GM19240 (cell line): Measurements from ENCODE around the gene TOMM70.
"Not testable (repeated sequence)": the region's sequence is repeated elsewhere in the genome, so short reads cannot be mapped to it uniquely, and the experiment has no call there.

Experiments
- DNase-seq: peaks from one replicate; pipeline ENCODE4 v3.0.0; 2011; ENCODE audit warnings: low spot score; ENCODE audit not compliant: insufficient read length

The TOMM70 gene

GRCh38 chr3:100364421-100364820 is 36.5 kb downstream of the TOMM70 start:
- DNase-seq: no peak

GRCh38 chr3:100361897-100362296 is 39.0 kb downstream of the TOMM70 start:
- no peak for DNase-seq

DNA sequence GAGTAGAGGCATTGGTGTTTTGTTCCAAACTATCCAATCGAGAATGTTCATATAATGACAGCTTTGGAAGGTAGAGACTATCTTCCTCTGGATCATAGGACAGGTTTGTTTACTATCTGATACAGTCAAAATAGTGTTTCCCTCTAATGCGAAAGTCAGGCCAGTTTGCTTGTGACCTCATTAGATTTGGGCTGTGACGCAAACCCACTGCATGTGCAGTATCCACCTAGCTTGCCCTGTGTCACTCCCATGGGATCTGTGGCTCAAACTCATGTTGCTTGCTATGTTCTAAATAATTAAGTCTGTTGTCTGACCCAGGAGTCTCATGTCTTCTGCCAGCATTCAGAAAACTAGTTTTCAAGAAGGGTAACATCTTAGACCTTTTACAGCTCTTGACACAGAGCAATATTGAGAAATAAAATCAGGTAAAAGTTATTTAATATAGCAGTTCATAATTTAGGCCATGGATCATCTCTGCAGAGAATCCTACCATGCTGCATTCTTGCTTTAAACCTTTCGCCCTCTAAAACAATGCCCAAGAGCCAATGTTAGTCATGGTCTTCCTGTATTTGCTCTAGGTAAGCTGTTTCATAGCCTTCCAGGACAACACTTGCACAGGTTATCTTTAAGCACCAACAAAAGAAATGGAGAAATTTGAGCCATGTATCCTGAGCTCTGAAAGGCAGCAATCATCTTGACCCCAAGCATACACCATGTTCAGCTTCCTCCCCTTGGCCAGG is 40.0 kb downstream of the TOMM70 start:
- no peak for DNase-seq

GRCh38 chr3:100359035-100359434 is 41.9 kb downstream of the TOMM70 start:
- no peak for DNase-seq

- no peak for DNase-seq
Observed at GRCh38 chr3:100358413-100358812, 42.5 kb downstream of the TOMM70 start.

GRCh38 chr3:100354850-100355249 is 46.0 kb downstream of the TOMM70 start:
- no peak for DNase-seq

- no peak for DNase-seq
Observed at GRCh38 chr3:100352296-100353231, 48.3 kb downstream of the TOMM70 start.

DNA sequence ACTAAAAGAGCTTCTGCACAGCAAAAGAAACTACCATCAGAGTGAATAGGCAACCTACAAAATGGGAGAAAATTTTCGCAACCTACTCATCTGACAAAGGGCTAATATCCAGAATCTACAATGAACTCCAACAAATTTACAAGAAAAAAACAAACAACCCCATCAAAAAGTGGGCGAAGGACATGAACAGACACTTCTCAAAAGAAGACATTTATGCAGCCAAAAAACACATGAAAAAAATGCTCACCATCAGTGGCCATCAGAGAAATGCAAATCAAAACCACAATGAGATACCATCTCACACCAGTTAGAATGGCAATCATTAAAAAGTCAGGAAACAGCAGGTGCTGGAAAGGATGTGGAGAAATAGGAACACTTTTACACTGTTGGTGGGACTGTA is 49.1 kb downstream of the TOMM70 start:
- not testable (repeated sequence) for DNase-seq

GRCh38 chr3:100348727-100349126 is 52.2 kb downstream of the TOMM70 start:
- DNase-seq: no peak

DNA sequence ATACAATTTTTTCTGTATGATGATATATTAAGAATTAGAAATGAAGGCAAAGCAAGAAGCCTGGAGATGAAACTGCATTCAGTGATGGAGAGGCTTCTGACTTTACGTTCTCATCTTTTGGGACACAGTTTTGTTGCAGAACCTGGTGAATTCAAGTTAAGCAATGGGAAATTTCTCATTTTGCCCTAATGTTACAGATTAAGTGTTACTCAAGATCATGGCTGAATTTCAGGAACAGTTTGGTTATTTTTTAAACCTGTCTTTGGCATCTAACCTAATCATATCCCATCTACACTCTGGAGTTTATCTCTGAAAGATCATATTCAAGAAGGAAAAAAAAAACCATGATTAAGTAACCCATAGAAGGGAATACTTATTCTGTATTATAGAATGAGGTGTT is 60.4 kb downstream of the TOMM70 start:
- no peak for DNase-seq

DNA sequence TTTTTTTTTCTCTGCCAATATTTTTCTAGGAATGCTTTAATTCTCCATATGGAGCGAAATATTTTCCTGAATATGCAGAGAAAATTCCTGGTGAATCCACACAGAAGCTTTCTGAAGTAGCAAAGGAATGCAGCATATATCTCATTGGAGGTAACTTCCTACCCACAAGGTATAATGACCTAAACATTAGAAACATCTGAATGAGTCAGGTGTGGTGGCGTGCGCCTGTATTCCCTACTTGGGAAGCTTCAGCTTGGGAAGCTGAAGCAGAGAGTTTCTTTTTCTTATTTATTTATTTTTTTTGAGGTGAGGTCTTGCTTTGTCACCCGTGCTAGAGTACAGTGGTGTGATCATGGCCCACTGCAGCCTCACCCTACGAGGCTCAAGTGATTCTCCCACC is 61.1 kb downstream of the TOMM70 start:
- no peak for DNase-seq

GRCh38 chr3:100338911-100339310 is 62.0 kb downstream of the TOMM70 start:
- no peak for DNase-seq

GRCh38 chr3:100336229-100336628 is 64.7 kb downstream of the TOMM70 start:
- DNase-seq: not testable (repeated sequence)

DNA sequence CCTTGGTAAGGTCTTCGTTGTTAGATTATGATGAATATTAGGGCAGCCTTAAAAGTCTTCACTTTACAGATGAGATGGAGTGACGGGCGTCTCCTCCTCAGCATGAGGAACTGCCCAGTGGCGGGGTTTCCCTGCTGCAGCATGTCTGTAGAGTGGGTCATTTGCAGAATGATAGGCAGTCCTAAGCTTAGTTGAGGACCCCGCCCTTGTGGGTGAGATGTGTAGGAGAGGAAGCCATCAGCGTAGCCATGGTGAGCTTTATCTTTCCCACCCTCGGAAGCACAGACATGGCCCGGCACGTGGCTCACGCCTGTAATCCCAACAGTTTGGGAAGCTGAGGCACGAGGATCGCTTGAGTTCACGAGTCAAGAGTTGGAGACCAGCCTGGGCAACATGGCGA is 65.5 kb downstream of the TOMM70 start:
- DNase-seq: no peak

DNA sequence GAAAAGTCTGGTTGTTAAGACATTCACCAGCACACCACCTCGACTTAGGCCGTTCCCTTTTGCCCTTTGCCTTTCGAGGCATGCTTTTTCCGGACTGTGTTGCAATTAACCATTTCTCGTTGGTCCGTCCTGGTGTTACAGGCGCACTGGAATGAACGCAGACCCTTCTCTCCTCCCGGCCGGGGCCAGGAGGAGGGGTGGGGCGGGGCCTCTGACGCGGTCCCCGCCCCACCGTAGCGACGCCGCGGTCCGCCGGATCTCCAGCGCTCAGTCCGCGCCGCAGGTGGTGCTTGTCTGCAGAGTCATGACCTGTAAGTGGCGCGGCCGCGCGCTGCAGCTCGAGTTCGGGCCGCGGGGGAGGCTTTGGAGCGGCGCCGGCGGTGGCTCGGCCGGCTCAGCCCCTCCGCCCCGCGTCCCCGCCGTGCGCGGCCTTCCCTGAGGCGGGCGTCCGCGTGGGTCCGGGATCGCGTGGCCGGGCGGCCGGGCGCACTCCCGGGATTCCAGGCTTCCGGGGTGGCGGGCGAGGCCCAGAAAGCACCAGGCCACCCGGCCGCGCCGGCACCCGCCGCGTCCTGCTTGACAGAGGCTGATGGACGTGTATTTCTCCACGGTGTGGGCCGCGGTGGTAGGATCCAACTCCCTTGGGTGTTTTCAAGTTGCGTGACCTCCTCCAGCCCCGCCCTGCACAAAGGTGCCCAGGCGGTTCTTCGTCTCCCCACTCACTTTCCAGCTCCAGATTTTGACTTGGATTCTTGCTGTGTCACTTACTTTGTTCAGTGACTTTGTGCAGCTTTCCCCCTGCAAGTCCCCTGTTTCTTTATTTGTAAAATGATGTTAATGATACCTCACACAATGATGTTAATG is 66.2 kb downstream of the TOMM70 start, which contains the start of gene NIT2:
TSS of gene NIT2 (plus strand) at position 270 of the 864 bp plus-strand sequence. CDS start at position 305, 35 bp downstream.
- DNase-seq: peak; percentile 72

GRCh38 chr3:100333970-100334487 is 66.9 kb downstream of the TOMM70 start:
- DNase-seq: no peak

DNA sequence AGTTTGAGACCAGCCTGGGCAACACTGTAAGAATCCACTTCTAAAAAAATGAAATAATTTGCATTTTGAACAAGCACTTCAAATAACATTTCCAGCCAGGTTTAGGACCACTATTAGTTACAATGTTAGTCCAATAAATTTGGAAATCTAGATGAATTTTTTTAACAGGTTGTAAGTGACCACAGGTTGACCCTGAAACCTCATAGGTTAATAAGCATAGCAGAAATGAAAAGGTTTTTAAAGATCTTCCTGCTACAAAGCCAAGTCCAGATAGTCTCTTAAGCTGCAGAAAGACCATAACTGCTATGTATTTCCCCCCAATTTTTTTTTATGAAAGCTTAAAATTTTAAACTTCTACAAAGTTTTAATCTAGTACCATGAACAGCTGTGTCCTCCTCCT is 67.8 kb downstream of the TOMM70 start:
- DNase-seq: no peak

GRCh38 chr3:100331660-100332059 is 69.2 kb downstream of the TOMM70 start:
- no peak for DNase-seq

GRCh38 chr3:100330651-100331050 is 70.2 kb downstream of the TOMM70 start:
- DNase-seq: no peak

- no peak for DNase-seq
Observed at GRCh38 chr3:100329800-100330489, 70.9 kb downstream of the TOMM70 start.

- not testable (repeated sequence) for DNase-seq
Observed at GRCh38 chr3:100327377-100327776, 73.5 kb downstream of the TOMM70 start.
